Measurements from ENCODE around the gene PRKAR1B.

The PRKAR1B gene

GRCh38 chr7:540997-541396, 186.1 kb downstream of the PRKAR1B start:
- DNase-seq (ENCODE audit: low read depth), result no peak

- no peak for DNase-seq (ENCODE audit: low read depth)
Measured at GRCh38 chr7:540579-540978, 186.5 kb downstream of the PRKAR1B start.

GRCh38 chr7:539731-540411, 187.2 kb downstream of the PRKAR1B start:
- no peak for DNase-seq (ENCODE audit: low read depth)

- DNase-seq (ENCODE audit: low read depth), result no peak
Measured at GRCh38 chr7:538764-539685, 188.1 kb downstream of the PRKAR1B start.

DNA sequence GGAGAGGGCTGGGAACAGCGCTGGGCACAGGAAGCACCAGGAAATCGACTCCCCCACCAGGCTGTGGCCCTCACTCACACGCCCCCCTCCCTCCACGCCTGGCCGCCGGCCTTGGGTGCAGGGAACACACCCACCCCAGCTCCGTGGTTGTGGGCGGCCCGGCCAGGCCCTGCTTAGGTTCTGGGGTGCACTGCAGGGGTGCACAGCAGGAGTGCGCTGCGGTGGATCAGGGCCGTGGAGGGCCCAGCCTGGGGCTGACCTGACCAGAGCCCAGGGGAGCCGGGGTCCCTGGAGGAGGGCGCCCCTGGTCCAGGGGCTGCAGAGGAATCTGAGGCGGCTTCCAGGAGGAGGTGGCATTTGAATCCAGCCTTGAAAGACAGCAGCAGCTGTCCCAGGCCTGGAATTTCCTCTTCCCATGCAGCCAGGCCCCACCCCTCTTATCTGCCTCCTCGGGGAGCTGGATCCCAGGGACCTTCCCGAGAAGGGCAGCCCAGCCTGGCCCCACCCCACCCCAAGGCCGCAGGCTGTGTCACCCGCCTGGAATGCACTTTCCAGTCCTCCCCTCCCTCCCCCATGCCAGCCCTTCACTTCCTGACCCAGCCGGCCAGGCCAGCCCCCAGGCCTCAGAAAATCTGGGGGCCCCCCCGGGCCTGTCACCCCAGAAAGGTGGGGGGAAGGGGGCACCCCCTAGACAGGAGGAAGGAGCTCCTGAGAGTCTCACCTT, 189.0 kb downstream of the PRKAR1B start:
- no peak for DNase-seq (ENCODE audit: low read depth)

- DNase-seq (ENCODE audit: low read depth), result no peak
Measured at GRCh38 chr7:536231-536630, 190.8 kb downstream of the PRKAR1B start.

DNA sequence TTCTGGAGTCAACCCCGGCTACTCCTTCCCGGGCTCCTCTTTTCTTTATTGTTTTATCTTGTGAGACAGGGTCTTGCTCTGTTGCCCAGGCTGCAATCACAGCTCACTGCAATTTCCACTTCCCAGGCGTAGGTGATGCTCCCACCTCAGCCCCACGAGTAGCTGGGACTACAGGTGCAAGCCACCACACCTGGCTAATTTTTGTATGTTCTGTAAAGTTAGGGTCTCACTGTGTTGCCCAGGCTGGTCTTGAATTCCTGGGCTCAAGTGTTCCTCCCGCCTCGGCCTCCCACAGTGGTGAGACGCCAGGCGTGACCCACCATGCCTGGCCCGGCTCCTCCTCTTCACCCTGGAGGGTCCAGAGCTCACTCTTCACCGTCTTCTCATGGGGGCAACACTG, 192.1 kb downstream of the PRKAR1B start:
- no peak for DNase-seq (ENCODE audit: low read depth)

DNA sequence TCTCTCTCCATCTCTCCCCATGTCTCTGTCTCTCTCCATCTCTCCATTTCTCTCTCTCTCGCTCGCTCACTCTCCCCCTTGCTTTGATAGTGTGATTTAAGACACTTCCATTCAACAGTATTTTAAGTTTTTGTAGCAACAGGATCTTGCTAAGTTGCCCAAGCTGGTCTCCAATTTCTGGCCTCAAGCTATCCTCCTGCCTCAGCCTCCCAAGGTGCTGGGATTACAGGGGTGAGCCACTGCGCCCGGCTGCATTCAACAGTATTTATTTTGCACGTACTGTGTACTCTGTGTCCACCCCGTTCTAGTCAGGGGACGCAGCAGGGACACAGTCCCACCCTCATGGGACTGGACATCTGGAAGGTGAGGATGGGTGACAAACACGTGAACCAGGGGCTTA, 193.0 kb downstream of the PRKAR1B start:
- DNase-seq (ENCODE audit: low read depth), result no peak

DNA sequence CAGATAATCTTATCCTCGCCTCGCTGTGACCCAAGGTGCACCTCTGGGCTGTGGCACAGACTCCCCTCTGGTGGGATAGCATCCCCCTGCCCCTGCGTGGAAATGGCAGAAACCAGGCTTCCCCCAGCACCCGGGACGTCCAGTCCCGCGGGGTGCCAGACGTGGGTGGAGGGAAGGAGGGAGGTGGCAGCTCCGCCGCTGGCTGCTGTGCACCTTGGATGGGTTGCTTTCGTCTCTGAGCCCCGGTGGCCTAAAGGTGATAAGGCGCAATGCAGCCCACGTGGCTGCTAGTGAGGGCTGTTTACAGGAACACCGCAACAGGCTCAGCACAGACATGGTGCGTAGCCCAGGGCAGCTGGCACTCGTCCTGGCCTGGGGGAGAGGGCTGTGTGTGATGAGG, 193.8 kb downstream of the PRKAR1B start:
- no peak for DNase-seq (ENCODE audit: low read depth)

DNA sequence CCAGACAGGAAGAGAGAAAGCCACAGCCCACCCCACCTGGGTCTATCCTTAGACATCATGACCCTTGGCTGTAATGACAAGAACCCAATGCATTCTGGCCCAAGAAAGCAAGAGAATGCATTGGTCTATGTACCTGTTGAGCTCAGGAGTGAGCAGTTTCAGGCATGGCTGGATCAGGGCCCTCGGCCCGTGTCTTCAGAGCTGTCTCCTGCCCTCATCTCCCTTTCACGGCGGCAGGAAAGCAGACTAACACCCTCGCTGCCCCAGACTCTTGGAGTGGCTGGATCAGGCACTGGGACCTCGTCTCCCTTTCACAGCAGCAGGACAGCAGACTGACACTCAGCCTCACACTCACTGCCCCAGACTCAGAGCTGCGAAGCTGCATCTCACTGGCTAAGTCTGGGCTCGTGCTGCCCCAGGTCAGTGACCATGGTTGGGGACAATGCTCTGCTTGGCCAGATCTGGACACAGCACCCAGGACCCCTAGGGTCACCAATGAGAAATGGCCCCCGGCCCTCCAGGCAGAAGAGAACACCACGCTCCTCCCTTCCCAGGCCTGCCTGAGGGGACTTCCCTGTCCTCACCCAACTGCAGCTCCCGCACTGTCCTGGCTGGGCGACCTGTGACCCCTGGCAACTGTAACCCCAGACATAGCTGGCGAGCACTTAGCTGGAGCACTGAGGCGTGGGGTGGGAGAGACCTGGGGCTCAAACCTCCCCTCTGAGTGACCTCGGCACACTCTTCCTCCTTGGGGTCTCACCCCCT, 194.5 kb downstream of the PRKAR1B start:
- no peak for DNase-seq (ENCODE audit: low read depth)

DNA sequence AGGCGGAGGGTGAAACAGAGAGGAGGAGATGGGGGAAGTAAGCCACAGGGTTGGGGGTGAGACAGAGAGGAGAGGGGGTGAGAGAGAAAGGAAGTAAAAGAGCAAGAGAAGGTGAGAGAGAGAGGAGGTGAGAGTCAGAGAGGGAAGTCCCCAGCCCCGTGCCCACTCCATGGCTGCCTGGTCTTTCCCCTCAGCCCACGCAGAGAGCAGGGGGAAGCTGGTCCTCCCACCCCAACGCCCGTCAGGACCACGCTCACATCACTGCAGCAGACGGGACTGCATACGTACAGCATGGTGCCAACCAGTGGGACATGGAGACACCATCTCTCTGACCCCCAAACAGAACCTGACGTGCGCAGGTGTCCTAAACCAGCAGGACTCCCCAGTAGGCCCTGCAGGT, 195.3 kb downstream of the PRKAR1B start:
- no peak for DNase-seq (ENCODE audit: low read depth)

DNA sequence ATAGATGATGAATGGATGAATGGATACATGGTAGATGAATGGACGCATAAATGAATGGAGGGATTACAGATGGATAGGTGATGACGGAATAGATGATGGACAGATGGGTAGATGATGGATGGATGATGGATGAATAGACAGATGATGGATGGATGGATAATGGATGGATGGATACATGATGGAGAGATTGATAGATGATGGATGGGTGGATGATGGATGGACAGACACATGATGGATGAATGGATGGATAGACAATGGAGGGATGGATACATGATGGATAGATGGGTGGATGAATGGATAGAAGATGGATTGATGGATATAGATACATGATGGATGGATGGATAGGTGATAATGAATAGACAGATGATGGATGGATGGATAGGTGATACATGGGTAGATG, 198.6 kb downstream of the PRKAR1B start:
- no peak for DNase-seq (ENCODE audit: low read depth)

- DNase-seq (ENCODE audit: low read depth), result no peak
Measured at GRCh38 chr7:527723-528122, 199.4 kb downstream of the PRKAR1B start.

- DNase-seq (ENCODE audit: low read depth), result no peak
Measured at GRCh38 chr7:526460-527034, 200.5 kb downstream of the PRKAR1B start.

- no peak for DNase-seq (ENCODE audit: low read depth)
Measured at GRCh38 chr7:525740-526139, 201.3 kb downstream of the PRKAR1B start.

- no peak for DNase-seq (ENCODE audit: low read depth)
Measured at GRCh38 chr7:524800-525199, 202.3 kb downstream of the PRKAR1B start.

- DNase-seq (ENCODE audit: low read depth), result no peak
Measured at GRCh38 chr7:523347-524336, 203.4 kb downstream of the PRKAR1B start.

DNA sequence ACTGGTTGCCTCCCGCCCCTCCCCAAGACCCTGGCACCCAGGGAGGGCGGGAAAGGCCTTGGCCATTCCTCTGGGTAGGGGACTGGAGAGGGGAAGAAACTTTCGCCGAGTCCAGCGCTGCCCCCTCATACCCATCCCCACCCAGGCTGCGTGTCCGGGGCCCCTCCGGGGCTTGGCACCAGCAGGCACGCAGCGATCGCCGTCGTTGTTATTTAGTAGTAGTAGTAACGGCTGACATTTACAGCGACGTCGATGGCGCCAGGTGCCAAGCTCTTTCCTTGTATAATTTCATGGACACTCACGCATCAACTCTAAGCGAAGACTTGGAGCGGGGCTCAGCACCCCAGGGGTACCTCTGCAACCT, 204.1 kb downstream of the PRKAR1B start:
- no peak for DNase-seq (ENCODE audit: low read depth)

DNA sequence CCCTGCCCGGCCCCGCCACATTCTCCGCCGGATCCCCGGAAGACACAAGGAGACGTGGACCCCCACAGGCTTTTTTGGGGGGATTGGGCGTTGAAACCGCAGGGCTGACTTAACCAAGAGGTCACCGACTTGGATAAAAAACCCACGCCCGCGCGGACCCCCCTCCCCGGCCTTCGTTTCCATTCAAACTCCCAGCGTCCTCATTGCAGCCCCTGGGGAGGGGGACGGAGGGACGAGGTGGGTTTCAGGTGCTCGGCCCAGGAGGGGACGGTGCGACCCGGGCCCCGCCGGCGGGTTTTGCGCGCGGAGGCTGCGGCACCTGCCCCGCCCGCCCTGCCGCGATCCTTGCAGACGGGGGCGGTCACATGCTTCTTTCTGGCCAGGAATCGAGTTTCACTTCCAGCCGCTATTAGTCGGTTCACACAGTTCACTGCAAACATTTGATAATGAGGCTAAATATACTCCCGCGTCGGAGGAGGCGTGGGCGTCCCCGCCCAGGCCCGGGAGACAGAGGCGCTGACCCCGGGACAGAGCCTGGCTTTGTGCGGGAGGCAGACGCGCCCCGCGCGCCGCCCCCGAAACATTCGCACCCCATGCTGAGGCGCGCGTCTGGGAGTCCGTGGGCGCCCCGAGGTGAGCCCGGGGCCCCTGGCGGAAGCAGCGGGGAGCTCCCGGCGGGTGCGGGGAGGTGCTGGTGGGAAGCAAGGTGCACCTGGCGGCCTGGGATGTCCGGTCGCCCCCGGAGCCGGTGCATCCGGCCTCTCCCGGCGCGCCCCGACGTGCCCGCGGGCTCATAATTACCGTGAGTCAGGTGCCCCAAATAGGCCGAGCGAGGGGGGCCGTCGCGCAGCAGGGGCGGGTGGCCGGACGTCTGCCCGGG, 204.8 kb downstream of the PRKAR1B start:
- DNase-seq (ENCODE audit: low read depth), result no peak
